GM21737 (cell line): Measurements from ENCODE around the gene FAM240B.

Experiments used
- ATAC-seq: cut with Tn5 transposase; IDR thresholded peaks from one replicate; pipeline ENCODE4 v1.9.1; 2021; ENCODE audit warnings: mild to moderate bottlenecking, moderate library complexity; ENCODE audit not compliant: unreplicated experiment

Gene FAM240B

GRCh38 chr9:38720083-38720745 lies at the start of gene FAM240B:
TSS of gene FAM240B (minus strand) at chr9:38720133. CDS start at chr9:38703999, 16,134 bp downstream.
- no peak for ATAC-seq

- ATAC-seq = no peak
Measured at GRCh38 chr9:38768351-38768761, 48.4 kb upstream of the FAM240B start.

- ATAC-seq = no peak
Measured at GRCh38 chr9:38765101-38765500, 45.2 kb upstream of the FAM240B start.

GRCh38 chr9:38761999-38762398 lies 42.1 kb upstream of the FAM240B start:
- no peak for ATAC-seq

- ATAC-seq = no peak
Measured at GRCh38 chr9:38761339-38761738, 41.4 kb upstream of the FAM240B start.

- ATAC-seq = no peak
Measured at GRCh38 chr9:38756702-38757101, 36.8 kb upstream of the FAM240B start.

- ATAC-seq = no peak
Measured at GRCh38 chr9:38747941-38748340, 28.0 kb upstream of the FAM240B start.

- ATAC-seq = no peak
Measured at GRCh38 chr9:38747067-38747466, 27.1 kb upstream of the FAM240B start.

- no peak for ATAC-seq
Measured at GRCh38 chr9:38746303-38746702, 26.4 kb upstream of the FAM240B start.

GRCh38 chr9:38744484-38744883 lies 24.6 kb upstream of the FAM240B start:
- ATAC-seq = no peak

GRCh38 chr9:38737246-38737645 lies 17.3 kb upstream of the FAM240B start:
- no peak for ATAC-seq

- no peak for ATAC-seq
Measured at GRCh38 chr9:38734831-38735230, 14.9 kb upstream of the FAM240B start.

GRCh38 chr9:38733503-38733902 lies 13.6 kb upstream of the FAM240B start:
- ATAC-seq = no peak

- ATAC-seq = no peak
Measured at GRCh38 chr9:38732885-38733284, 13.0 kb upstream of the FAM240B start.

- no peak for ATAC-seq
Measured at GRCh38 chr9:38727497-38728001, 7.6 kb upstream of the FAM240B start.

- no peak for ATAC-seq
Measured at GRCh38 chr9:38724754-38725153, 4.8 kb upstream of the FAM240B start.

- ATAC-seq = no peak
Measured at GRCh38 chr9:38718148-38718547, 1.8 kb downstream of the FAM240B start.

GRCh38 chr9:38715684-38716083 lies 4.2 kb downstream of the FAM240B start:
- ATAC-seq = no peak

GRCh38 chr9:38713426-38713825 lies 6.5 kb downstream of the FAM240B start:
- ATAC-seq = no peak

- no peak for ATAC-seq
Measured at GRCh38 chr9:38708759-38709158, 11.2 kb downstream of the FAM240B start.

GRCh38 chr9:38707885-38708637 lies 11.9 kb downstream of the FAM240B start:
- no peak for ATAC-seq

GRCh38 chr9:38706493-38706892 lies 13.4 kb downstream of the FAM240B start:
- ATAC-seq = no peak
